HG03342 (cell line): ENCODE results near the gene ADIPOR2.
"Not testable (repeated sequence)": the region's sequence is repeated elsewhere in the genome, so short reads cannot be mapped to it uniquely, and the experiment has no call there.

Experiments used
- ATAC-seq: cut with Tn5 transposase; IDR thresholded peaks from one replicate; pipeline ENCODE4 v1.9.1; 2021; ENCODE audit warnings: mild to moderate bottlenecking, moderate library complexity; ENCODE audit not compliant: unreplicated experiment

Gene ADIPOR2

DNA sequence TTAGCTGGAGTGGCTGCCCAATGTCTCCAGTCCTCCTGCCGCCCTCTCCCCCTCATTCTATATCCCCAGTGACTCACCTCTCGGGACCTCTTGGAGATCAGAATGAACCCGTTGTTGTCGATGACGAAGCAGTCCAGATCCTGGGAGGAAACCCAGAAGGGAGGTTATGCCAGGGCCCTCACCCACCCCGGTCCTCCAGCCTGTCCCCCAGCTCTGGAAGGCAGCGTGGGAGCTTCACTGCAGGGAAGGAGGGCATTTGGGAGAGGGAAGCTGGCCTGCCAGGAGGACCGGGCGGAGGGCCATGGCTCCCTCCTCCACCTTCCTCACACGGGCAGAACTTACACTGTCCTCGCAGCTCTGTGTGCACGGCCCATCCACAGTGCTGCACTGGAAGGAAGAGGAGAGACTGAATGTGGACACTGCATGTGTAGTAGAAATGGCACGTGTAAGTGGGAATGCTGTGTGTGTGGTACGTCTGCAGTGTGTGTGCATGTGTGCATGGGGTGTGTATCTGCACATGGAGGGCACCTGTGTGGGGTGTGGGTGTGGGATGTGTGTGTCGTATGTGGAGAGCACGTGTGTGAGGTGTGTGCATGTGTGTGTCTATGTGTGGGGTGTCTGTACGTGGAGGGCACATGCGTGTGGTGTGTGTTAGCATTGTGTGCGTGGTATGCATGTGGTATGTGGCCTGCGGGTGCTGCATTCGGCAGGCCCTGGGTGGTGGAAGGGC is 119.5 kb downstream of the ADIPOR2 start:
- ATAC-seq, result no peak

DNA sequence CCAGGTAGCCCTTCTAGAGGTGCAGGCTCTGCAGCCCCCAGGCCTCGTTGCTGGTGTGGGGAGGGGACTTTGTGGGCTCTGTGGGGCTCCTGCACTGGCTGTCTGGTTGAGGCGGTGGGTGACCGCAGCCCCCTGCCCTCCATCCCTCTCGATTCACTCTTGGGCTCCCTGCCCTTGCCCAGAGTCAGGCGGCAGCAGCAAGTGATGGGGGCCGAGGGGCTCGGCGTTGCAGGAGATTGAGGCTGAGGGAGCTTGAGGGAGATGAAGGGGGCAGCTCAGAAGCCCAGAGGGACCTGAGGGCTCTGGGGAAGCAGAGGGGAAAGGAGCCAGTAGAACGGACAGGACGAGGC is 120.0 kb downstream of the ADIPOR2 start:
- ATAC-seq, result no peak

DNA sequence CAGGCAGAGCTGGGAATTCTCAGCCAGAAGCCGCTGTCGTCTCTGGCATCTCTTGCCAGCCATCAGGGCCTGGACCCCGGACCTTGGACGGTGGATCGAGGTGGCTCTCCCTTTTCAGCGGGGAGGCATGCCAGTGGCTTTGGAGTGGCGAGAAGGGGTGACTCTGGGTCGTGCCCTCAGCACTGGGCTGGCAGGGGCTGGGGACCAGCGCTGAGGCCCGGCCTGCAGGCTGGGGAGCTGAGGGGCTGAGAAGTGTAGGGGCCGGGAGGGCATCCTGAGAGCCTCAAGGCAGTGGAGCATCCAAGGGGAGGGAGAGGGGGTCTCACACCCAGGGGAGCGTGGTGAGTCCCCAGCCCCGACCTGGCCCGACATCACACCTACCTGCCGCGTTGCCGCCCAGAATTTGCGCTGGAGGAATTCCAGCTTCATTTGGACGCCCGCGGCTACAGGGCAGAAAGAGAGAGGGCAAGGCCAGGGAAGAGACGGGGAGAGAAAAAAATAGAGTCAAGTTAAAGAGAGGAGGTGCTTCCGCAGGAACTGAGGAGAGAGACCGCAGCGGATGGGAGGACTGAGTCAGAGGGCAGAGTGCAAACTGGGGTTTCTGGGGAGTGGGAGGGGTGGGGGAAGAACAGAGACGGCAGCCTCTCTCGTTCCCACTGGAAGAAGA is 120.5 kb downstream of the ADIPOR2 start:
- ATAC-seq, result no peak

DNA sequence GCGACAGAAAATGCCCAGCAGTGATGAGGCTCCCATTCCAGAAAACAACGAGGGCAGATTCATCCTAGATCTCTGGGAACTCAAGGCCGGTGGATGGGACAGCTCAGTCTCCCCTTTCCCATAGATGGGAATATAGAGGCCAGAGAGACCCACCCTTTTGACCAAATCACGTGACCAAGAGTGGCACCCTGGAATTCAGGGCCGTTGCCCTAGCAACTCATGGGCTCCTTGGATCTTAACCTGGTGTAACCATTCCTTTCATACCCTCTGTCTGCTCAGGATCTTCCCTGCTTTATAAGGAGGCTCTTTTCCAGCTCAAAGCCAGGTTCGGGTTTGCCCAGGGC is 121.0 kb downstream of the ADIPOR2 start:
- ATAC-seq, result no peak

DNA sequence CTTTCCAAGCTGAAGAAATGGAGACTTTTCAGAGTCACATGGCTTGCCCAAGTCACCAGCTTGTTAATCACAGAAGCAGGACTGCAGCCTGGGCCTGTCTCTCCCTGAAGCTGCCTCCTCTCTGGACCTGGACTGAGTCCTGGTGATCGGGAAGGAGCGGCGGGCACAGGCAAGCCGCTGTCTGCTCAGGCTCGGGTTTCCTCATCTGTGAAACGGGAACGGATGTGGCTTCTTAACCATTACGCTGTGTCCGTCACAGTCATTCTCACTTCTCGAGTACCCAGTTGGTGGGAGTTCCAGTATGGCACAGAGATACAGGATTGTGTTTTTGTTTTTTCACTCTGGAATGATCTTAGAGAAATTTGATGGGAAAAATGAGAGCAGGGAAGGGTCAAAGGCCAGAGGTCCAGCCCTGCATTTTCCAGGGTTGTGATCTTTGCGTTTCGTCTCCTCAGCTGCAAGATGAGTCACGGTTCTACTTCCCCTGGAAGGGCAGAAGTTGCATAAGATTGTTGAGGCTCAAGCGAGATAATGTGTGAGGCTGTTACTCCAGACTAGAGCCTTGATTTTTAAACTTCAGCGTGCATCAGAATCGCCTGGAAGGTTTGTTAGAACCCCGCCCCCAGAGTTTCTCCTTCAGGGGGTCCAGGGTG is 121.9 kb downstream of the ADIPOR2 start:
- no peak for ATAC-seq

DNA sequence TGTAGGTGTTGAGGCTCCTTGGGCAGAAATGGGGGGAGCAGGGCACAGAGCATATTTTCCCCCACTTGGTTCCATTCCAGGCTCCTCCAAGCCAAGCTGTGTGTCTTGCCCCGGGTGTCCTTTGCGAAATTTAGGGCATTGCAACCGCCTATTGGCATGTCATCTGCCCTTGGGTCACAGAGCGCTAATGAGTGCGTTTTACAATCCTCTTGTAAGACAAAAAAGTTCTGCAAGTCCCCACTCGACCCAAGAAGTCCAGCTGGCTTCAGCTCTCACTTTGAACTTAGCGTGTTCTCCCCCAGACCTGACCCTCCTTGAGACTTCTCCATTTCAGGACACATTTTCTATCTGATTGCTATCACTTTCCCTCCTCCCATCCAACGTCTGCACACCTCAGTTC is 123.4 kb downstream of the ADIPOR2 start:
- ATAC-seq, result no peak

DNA sequence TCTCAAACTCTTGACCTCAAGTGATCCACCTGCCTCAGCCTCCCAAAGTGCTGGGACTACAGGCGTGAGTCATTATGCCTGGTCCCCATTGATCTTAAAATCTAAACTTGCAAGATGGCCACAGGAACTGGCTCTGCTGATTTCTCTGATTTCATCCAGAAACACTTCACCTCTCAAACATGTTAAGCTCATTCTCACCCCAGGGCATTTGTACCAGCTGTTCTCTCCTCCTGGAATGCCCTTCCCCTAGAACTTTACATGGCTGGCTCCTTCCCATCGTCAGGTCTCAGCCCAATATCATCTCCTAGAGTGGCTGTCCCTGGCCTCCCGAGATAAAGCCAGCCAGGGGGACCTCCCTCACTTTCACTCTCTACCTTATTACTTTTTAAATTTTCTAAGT is 124.2 kb downstream of the ADIPOR2 start:
- no peak for ATAC-seq

DNA sequence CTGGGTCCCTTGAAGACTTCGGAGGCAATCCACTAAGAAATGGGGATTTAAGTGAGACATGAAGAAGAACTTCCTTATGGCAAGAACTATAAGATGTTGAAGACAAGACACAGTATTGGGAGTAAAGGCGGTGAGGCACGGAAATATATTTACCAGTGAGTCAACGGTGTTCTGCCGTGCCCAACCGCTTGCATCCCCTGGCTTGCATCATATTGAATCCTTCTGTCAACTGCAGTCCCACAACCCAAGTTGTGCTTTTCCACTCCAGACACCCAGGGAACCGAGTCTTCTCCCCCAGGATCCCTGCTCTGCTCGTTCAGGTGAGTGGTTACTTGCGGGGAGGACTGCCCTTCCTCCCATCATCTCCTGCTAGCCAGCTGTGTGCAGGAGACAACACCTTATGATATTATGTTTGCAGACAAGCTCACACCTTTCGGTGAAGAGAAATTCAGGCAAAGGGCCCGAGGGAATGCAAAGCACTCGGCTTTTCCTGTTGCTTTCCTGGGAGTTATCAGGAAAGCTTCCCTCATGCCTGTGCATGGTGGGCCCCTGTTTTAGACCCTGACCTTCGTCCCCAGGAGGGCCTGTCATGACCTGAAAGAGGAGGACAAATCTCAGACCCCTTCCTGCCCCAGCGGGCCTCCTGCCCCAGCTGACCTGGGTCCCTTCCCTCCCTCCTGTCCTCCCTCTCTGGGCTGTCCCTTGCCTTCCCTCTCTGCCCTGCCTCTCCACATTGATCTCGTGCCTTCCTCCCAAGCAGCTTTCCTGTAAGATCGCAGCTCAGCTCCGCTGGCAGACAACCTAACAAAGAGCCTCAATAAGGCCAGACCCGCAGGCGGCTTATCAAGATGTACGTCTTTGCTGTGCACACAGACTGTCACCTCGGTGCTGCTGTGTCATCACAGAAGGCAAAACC is 125.2 kb downstream of the ADIPOR2 start:
- ATAC-seq, result no peak

DNA sequence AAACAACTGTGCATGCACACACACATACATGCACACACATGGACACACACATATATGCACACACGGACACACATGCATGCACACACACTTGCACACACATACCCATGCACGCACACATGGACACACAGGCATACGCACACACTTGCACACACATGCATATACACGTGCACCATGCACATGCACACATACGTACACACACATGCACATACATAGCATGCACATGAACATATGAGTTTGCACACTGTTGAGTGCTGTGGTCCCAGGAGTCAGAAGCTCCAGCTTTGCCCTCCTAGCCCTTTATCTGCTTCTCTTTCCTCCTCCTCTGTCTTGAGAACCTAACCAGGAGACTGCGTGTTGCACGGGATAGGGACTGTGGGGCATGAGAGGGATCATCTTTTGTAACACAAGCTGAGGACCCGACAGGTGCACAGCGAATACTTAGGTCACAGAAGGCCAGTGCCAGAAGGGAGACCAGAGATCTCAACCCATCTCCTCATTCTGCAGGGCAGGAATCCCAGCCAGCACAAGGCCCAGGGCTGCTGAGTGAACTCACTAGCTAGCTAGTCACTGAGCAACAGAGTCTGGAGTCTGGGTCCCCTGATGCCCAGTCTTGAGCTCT is 126.0 kb downstream of the ADIPOR2 start:
- ATAC-seq, result no peak

DNA sequence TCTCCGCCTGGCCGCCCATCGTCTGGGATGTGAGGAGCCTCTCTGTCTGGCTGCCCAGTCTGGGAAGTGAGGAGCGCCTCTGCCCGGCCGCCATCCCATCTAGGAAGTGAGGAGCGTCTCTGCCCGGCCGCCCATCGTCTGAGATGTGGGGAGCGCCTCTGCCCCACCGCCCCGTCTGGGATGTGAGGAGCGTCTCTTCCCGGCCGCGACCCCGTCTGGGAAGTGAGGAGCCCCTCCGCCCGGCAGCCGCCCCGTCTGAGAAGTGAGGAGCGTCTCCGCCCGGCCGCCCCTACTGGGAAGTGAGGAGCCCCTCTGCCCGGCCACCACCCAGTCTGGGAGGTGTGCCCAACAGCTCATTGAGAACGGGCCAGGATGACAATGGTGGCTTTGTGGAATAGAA is 127.1 kb downstream of the ADIPOR2 start:
- ATAC-seq, result not testable (repeated sequence)

DNA sequence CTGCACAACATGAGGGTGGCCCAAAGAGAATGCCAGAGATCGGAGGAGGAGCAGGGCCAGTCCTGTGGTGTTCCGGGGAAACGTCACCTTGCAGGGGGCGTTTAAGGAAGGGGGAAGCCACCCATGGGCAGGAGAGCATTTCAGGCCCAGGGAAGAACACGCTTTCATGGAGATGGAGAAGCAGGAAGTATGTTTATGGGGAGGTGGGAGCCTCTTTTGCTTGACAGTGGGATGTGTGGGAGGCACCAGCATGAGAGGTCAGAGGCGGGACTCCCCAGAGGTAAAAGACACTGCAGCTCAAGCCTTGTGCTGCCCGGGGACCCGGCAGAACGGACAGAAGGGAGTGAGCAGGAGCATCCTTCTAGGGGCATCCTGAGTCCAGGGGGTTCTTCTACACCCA is 128.2 kb downstream of the ADIPOR2 start:
- ATAC-seq, result no peak

DNA sequence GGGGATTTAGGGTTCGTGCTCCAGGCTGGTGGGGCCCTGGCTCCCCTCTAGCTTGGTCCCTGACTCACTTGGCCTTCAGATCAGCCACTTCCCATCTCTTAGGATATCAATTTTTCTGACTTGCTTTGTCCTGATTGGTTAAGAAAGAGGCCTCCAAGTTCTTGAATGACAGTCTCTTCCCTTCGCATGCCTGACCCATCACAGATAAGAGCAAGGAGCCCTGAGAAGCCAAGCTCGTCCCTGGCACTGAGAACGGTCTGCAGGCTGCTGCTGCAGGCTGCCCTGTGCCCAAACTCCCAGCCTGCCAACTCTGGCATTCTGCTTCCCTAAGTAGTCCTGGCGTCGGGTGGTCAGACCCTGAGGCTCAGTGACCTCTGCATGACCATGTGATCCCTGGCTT is 128.7 kb downstream of the ADIPOR2 start:
- ATAC-seq, result no peak

DNA sequence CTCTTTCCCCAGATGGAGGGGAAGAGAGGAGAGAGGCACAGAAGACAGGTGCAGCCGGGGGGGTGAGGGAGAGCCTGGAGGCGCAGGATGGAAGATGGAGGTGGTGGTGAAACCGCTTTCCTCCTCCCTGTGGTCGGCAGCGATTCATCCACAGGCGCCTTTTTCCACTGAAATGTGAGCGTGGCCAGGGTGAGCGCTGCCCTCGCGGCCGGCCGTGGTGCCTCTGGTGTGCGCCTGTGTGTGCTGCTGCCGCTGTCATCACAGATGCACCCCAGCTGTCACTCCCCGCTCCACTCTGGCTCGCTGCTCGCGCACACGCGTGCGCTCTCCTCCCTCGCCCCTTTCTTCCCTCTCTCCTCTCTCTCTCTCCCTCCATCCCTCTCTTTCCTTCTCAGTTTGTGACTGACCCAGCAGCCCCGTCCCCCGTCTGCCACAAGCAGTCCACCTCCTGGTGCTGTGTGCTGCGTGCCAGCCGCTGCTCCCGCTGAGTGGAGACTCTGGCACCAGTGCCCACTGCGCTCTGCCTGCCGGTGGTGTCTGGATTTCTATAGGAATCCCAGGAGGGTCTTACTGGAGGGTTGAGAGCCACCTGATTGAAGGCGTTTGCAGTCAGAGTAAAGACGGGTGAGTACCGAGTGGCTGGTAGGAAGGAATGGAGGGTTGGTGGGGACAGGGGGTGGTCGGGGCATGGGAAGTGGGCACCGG is 129.5 kb downstream of the ADIPOR2 start, which contains the start of gene LRTM2:
Gene LRTM2, plus strand, starts transcription at position 375 of the 705 bp plus-strand sequence. CDS start 7,584 bp downstream, outside the sequence.
- no peak for ATAC-seq

DNA sequence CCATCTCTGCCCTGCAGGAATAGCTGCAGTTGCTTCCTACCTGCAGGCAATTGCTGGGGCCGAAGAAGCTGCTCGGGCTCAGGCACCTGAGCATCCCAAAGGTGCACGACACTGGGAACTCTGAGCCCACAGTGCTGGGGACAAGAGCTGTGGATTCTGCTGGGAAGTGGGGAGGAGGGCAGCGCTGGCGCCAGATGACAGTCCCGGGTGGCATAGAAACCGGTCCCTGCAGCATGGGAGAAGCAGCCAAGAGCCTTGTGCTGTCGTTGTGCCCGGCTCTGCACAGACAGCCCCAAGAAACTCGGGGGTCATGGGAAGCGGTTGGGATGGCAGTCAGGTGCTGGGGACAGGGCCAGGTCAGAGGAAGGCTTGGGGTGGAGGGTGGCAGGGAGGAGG is 130.0 kb downstream of the ADIPOR2 start:
- no peak for ATAC-seq

DNA sequence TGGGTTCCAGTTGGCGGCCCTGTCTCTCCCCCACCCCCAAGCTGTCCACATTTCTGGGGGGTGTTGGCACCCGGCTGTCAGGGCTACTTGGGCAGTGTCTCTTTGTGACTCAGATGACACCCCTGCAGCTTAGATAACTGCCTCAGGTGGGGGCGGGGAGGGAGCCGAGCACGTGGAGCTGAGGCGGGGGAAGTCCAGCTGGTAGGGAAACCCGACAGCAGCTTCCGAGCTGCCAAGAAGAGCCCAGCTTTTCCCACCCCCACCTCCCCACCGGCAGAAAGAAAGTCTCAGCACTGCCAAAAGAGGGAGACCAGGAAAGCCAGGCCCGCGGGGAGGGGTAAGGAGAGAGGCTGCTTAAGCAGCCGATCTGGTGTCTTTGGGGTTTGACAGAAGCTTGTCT is 130.9 kb downstream of the ADIPOR2 start:
- no peak for ATAC-seq

DNA sequence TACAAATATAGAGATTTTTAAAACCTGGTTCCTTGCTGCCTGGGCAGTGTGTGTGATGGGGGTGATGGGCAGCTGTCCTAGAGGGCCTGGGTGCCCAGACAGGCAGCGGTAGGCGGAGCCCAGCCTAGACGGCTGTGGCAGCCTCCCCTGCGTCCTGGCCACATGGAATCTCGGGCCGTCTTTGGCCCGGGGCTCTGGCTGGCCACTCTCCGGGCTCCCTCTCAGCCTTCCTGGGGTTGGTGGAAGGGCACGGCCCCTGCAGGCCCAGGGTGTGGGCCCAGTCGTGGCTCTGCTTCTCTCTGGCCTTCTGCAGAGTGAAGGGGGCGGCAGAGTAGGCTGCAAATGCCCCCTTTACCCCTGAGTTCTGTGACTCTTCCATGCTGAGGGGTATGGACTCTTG is 131.8 kb downstream of the ADIPOR2 start:
- no peak for ATAC-seq

DNA sequence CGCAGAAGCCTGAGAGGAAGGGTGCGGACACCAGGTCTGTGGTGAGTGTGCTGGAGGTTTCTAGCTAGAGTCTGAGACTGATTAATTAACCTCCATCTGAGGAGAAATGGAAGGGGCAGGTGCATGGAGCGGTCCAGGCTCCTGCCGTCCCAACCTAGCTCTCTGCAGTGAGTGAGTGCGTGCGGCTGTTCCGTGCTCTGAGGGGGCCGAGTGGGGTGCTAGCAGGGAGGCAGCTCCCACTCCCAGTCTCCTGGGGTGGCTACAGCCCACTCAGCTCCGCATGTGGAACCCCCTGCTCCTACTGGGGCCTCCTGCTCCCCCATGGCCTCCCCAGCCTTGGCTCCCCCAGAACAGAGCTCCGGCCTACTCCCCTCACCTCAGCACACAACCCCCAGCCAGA is 132.4 kb downstream of the ADIPOR2 start:
- ATAC-seq, result no peak

DNA sequence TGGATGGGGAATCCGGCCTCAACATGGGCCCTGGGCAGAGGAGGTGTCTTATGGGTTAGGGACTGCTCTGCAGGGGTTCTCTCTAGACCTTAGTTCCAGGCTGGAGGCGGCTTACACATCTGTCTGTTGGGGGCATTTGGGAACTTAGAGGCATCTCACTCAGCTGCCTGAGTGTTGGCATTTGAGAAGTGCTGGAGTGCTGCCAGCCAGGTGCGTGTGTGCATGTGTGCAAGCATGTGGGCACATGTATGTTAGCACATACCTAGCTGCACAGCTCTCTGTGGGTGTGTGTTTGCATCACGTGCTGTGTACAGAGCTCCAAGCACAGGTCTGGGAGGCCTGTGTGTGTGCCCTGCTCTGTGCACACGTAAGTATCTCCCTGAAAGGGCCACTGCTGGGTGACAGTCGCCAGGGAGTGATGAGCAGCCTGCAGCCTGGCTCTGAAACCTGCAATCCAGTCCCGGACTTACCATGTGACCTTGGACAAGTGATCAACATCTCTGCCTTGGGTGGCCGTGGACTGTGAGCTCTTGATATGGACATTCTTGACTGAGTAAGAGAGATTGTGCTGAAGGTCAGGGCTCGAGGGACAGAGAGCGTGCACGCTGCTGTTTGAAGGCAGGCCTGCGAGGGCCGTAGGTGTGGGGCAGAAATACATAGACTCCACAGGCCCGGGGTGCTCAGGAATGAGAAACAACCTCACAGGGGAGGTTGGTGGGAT is 134.7 kb downstream of the ADIPOR2 start:
- ATAC-seq, result no peak

DNA sequence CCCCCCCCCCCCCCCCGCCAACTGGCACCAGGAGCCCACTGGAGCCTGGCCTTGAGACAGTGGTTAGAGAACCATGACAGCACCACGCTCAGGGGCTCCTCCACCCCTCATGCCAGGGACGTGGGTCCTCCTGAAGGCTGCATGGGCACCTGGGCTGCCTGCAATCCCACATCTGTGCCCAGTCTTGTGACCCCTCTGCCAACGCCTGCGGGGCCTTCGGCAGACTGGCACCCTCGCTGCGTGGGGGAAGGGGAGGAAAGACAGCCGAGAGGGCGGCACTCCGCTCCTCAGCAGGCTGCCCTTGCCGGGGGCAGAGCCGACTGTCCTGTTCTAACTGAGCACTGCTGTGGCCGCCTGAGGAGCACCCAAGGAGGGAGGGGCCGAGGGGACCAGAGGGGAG is 135.5 kb downstream of the ADIPOR2 start:
- ATAC-seq, result no peak
